ENCODE results near the gene SNAP29.

Gene SNAP29

GRCh38 chr22:20867179-20868024 lies 8.6 kb downstream of the SNAP29 start:
- Histone ChIP-seq H3K27ac (ENCODE audit: low read depth, low read length) (peak overlapping the region; percentile 24), H3K23ac (ENCODE audit: low read length) (no peak overlapping the region), H4K91ac (ENCODE audit: low read depth, low read length) (no peak overlapping the region), H3K14ac (ENCODE audit: low read length) (no peak overlapping the region), H3K18ac (ENCODE audit: low read length) (no peak overlapping the region), H3K27me3 (ENCODE audit: insufficient read depth, low read length) (no peaks in the 10 kb centered on the region), H3K4me3 (ENCODE audit: low read depth, low read length) (no peak overlapping the region), H3K4me1 (ENCODE audit: control insufficient read depth in 1 of 2, insufficient read depth in 2 of 2, low read length in 2 of 2) (peaks cover 21 to 25% of the 10 kb centered on the region in 2 experiments), H3K4me2 (ENCODE audit: low read length) (no peak overlapping the region), H4K12ac (ENCODE audit: low read depth, low read length) (no peak overlapping the region), H4K8ac (ENCODE audit: low read depth, low read length) (no peak overlapping the region), H2BK120ac (ENCODE audit: insufficient read depth, low read length, poor library complexity) (no peak overlapping the region), H3K4ac (ENCODE audit: low read depth, low read length) (no peak overlapping the region), H3K36me3 (ENCODE audit: control insufficient read depth in 1 of 2, insufficient read depth in 2 of 2, low read length in 2 of 2) (peaks cover 9 to 16% of the 10 kb centered on the region in 2 experiments), H2BK5ac (ENCODE audit: low read depth, low read length, poor library complexity) (peak overlapping the region; percentile 6), H3K9me3 (ENCODE audit: insufficient read depth, low read depth, low read length) (no peaks in the 10 kb centered on the region), H2AK5ac (ENCODE audit: low read length) (no peak overlapping the region), H2AFZ (ENCODE audit: insufficient read depth, low read length, poor library complexity) (no peak overlapping the region), H3K9ac (ENCODE audit: low read length) (no peak overlapping the region), H3K79me1 (ENCODE audit: low read length) (no peaks in the 10 kb centered on the region), H3K79me2 (ENCODE audit: control insufficient read depth, insufficient read depth, low read length, poor library complexity) (no peaks in the 10 kb centered on the region), H2BK12ac (ENCODE audit: low read length) (no peak overlapping the region)
- no peak for DNase-seq
- WGBS (ENCODE audit: extremely low coverage, insufficient coverage, insufficient read length): no CpG with 5 or more reads among the region's 11 CpGs

DNA sequence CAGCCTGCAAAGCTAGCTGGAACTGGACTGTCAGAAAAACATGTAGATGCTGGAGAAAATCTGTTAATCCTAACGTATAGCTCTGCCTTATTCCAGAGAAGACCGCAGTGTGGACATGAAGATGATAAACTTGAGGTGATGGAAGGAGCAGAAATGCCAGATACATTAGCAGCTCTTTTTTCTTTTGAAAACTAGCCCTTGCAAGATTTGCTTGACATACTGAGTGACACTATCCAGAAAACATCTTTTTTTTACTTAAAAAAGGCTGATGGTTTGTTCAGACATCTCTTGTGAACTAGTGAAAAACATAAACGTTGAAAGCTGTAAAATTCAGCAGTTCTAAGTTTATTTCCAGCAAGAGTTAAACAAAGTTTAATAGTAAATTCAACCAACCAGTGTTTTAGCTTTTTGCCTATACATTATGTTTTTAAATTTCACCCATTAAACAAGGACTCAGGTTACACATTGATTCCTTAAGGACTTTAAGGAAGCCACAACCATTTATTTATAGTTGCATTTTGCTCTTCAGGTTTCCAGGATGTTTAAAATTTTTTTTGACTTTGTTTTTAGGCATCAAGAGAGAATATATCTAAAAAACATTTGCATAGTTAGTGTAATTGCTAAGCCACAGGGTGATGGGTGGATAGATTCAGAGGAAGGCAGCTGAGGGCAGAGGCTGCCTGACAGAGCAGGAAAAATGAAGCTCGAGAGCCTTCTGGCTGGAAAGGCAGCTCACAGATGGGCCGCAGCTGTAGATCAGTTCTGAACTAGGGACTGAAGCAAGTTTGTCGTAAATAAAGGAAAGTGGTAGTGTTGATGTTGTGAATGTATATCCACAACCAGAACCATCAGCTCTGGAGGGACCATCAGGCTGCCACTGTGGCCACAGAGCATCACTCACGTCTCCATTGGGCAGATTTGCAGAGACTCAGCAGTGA lies 9.5 kb downstream of the SNAP29 start:
- H3K79me1 ChIP-seq (ENCODE audit: low read length): no peaks in the 10 kb centered on the region
- H3K4ac ChIP-seq (ENCODE audit: low read depth, low read length): no peak overlapping the region
- no peak overlapping the region for H2BK120ac ChIP-seq (ENCODE audit: insufficient read depth, low read length, poor library complexity)
- H3K23ac ChIP-seq (ENCODE audit: low read length): no peak overlapping the region
- H3K18ac ChIP-seq (ENCODE audit: low read length): peak overlapping the region; percentile 66
- peak overlapping the region; percentile 6 for H2BK5ac ChIP-seq (ENCODE audit: low read depth, low read length, poor library complexity)
- no peak overlapping the region for H4K8ac ChIP-seq (ENCODE audit: low read depth, low read length)
- H3K4me3 ChIP-seq (ENCODE audit: low read depth, low read length): no peak overlapping the region
- peaks cover 21 to 25% of the 10 kb centered on the region in 2 experiments for H3K4me1 ChIP-seq (ENCODE audit: control insufficient read depth in 1 of 2, insufficient read depth in 2 of 2, low read length in 2 of 2)
- no peak overlapping the region for H3K14ac ChIP-seq (ENCODE audit: low read length)
- no peak overlapping the region for H3K4me2 ChIP-seq (ENCODE audit: low read length)
- H2AK5ac ChIP-seq (ENCODE audit: low read length): no peak overlapping the region
- H3K27me3 ChIP-seq (ENCODE audit: insufficient read depth, low read length): no peaks in the 10 kb centered on the region
- H2AFZ ChIP-seq (ENCODE audit: insufficient read depth, low read length, poor library complexity): no peak overlapping the region
- no peak overlapping the region for H4K91ac ChIP-seq (ENCODE audit: low read depth, low read length)
- H4K12ac ChIP-seq (ENCODE audit: low read depth, low read length): no peak overlapping the region
- no peak for DNase-seq
- no peak overlapping the region for H2BK12ac ChIP-seq (ENCODE audit: low read length)
- peak overlapping the region; percentile 23 for H3K9ac ChIP-seq (ENCODE audit: low read length)
- no peaks in the 10 kb centered on the region for H3K79me2 ChIP-seq (ENCODE audit: control insufficient read depth, insufficient read depth, low read length, poor library complexity)
- peaks cover 9 to 19% of the 10 kb centered on the region in 2 experiments for H3K36me3 ChIP-seq (ENCODE audit: control insufficient read depth in 1 of 2, insufficient read depth in 2 of 2, low read length in 2 of 2)
- no CpG with 5 or more reads among the region's 7 CpGs for WGBS (ENCODE audit: extremely low coverage, insufficient coverage, insufficient read length)
- peak overlapping the region; percentile 24 for H3K27ac ChIP-seq (ENCODE audit: low read depth, low read length)
- no peaks in the 10 kb centered on the region for H3K9me3 ChIP-seq (ENCODE audit: insufficient read depth, low read depth, low read length)

GRCh38 chr22:20869234-20869633 lies 10.4 kb downstream of the SNAP29 start:
- Histone ChIP-seq H2BK12ac (ENCODE audit: low read length) (no peak overlapping the region), H4K8ac (ENCODE audit: low read depth, low read length) (no peak overlapping the region), H3K36me3 (ENCODE audit: control insufficient read depth in 1 of 2, insufficient read depth in 2 of 2, low read length in 2 of 2) (peaks cover 15 to 24% of the 10 kb centered on the region in 2 experiments), H3K4me2 (ENCODE audit: low read length) (no peak overlapping the region), H2BK120ac (ENCODE audit: insufficient read depth, low read length, poor library complexity) (no peak overlapping the region), H3K4ac (ENCODE audit: low read depth, low read length) (no peak overlapping the region), H3K23ac (ENCODE audit: low read length) (no peak overlapping the region), H3K9me3 (ENCODE audit: insufficient read depth, low read depth, low read length) (no peaks in the 10 kb centered on the region), H3K9ac (ENCODE audit: low read length) (no peak overlapping the region), H3K27me3 (ENCODE audit: insufficient read depth, low read length) (no peaks in the 10 kb centered on the region), H2BK5ac (ENCODE audit: low read depth, low read length, poor library complexity) (no peak overlapping the region), H4K91ac (ENCODE audit: low read depth, low read length) (no peak overlapping the region), H3K14ac (ENCODE audit: low read length) (no peak overlapping the region), H3K79me1 (ENCODE audit: low read length) (no peaks in the 10 kb centered on the region), H4K12ac (ENCODE audit: low read depth, low read length) (no peak overlapping the region), H3K4me1 (ENCODE audit: control insufficient read depth in 1 of 2, insufficient read depth in 2 of 2, low read length in 2 of 2) (peaks cover 21 to 25% of the 10 kb centered on the region in 2 experiments), H3K79me2 (ENCODE audit: control insufficient read depth, insufficient read depth, low read length, poor library complexity) (no peaks in the 10 kb centered on the region), H2AFZ (ENCODE audit: insufficient read depth, low read length, poor library complexity) (no peak overlapping the region), H3K18ac (ENCODE audit: low read length) (no peak overlapping the region), H3K4me3 (ENCODE audit: low read depth, low read length) (no peak overlapping the region), H3K27ac (ENCODE audit: low read depth, low read length) (no peak overlapping the region), H2AK5ac (ENCODE audit: low read length) (no peak overlapping the region)
- WGBS (ENCODE audit: extremely low coverage, insufficient coverage, insufficient read length): no CpG with 5 or more reads among the region's 2 CpGs
- DNase-seq: no peak

DNA sequence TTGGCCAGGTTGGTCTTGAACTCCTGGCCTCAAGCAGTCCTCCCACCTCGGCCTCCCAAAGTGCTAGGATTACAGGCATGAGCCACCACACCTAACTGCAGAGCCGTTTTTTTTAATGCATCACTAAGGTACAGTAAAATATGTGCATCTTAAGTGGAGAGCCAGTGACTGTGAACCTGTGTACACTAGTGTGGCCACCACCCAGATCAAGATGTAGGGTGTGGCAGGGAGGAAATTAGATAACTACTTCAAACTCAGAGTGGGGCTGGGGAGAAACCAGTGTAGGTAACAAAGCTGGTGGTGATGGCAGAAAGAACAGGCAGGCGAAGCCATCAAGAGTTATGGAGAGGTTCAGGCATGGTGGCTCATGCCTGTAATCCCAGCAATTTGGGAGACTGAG lies 14.4 kb downstream of the SNAP29 start:
- H3K4ac ChIP-seq (ENCODE audit: low read depth, low read length): no peak overlapping the region

More for the DNA sequence above, 14.4 kb downstream of the SNAP29 start:
- DNase-seq: no peak
- Histone ChIP-seq H3K79me1 (ENCODE audit: low read length) (no peaks in the 10 kb centered on the region), H3K9me3 (ENCODE audit: insufficient read depth, low read depth, low read length) (no peaks in the 10 kb centered on the region), H3K4me1 (ENCODE audit: control insufficient read depth in 1 of 2, insufficient read depth in 2 of 2, low read length in 2 of 2) (no peaks in the 10 kb centered on the region), H3K36me3 (ENCODE audit: control insufficient read depth in 1 of 2, insufficient read depth in 2 of 2, low read length in 2 of 2) (peaks cover 20 to 32% of the 10 kb centered on the region in 2 experiments), H4K8ac (ENCODE audit: low read depth, low read length) (no peak overlapping the region), H3K23ac (ENCODE audit: low read length) (no peak overlapping the region), H3K4me2 (ENCODE audit: low read length) (no peak overlapping the region), H2BK5ac (ENCODE audit: low read depth, low read length, poor library complexity) (no peak overlapping the region), H3K4me3 (ENCODE audit: low read depth, low read length) (no peak overlapping the region), H3K14ac (ENCODE audit: low read length) (no peak overlapping the region), H3K79me2 (ENCODE audit: control insufficient read depth, insufficient read depth, low read length, poor library complexity) (no peaks in the 10 kb centered on the region), H3K27ac (ENCODE audit: low read depth, low read length) (no peak overlapping the region), H2BK12ac (ENCODE audit: low read length) (no peak overlapping the region), H2AFZ (ENCODE audit: insufficient read depth, low read length, poor library complexity) (no peak overlapping the region), H4K91ac (ENCODE audit: low read depth, low read length) (no peak overlapping the region), H3K9ac (ENCODE audit: low read length) (no peak overlapping the region), H3K18ac (ENCODE audit: low read length) (no peak overlapping the region), H2BK120ac (ENCODE audit: insufficient read depth, low read length, poor library complexity) (no peak overlapping the region), H4K12ac (ENCODE audit: low read depth, low read length) (no peak overlapping the region), H2AK5ac (ENCODE audit: low read length) (no peak overlapping the region), H3K27me3 (ENCODE audit: insufficient read depth, low read length) (no peaks in the 10 kb centered on the region)
- WGBS (ENCODE audit: extremely low coverage, insufficient coverage, insufficient read length): no CpG with 5 or more reads among the region's 3 CpGs
